HEK293 (cell line): ENCODE data around the gene ARPC5.

ENCODE experiments used
- CTCF ChIA-PET: fragments of 350-600 bp; formaldehyde crosslinking; extraction: SDS; loops from one replicate; lab custom pipeline; 2021; ENCODE audit warnings: antibody characterized with exemption; lab: Yijun Ruan, JAX
- POLR2A ChIA-PET: fragments of 300-600 bp; formaldehyde crosslinking; extraction: SDS; loops from one replicate; lab custom pipeline; 2020; ENCODE audit warnings: antibody characterized with exemption, inconsistent platforms; lab: Yijun Ruan, JAX
- H3K27ac ChIP-seq: fragments of 200-500 bp; sonication (Bioruptor generic); 2 replicates; pipeline ENCODE4 v1.5.1; 2014; ENCODE audit warnings: low read depth, low read length, control low read depth, inconsistent platforms; ENCODE audit errors: extremely low read depth
- H3K36me3 ChIP-seq, 2 experiments: fragments of 200-500 bp in 1 of 2; sonication (Bioruptor generic) in 1 of 2; 1 replicate in 1 of 2; 2 replicates in 1 of 2; pipeline ENCODE4 v1.5.1; 2014 to 2017; ENCODE audit warnings: inconsistent platforms in 2 of 2, low read length in 2 of 2; ENCODE audit not compliant: control insufficient read depth in 2 of 2, insufficient read depth in 1 of 2
- H3K4me1 ChIP-seq: fragments of 200-500 bp; sonication (Bioruptor generic); 2 replicates; pipeline ENCODE4 v1.5.1; 2014; ENCODE audit warnings: mild to moderate bottlenecking, low read length, inconsistent platforms; ENCODE audit not compliant: control insufficient read depth, insufficient read depth
- H3K4me3 ChIP-seq: 2 replicates; pipeline ENCODE4 v1.5.1; 2011; ENCODE audit warnings: low read depth, mild to moderate bottlenecking, control low read depth, low read length, moderate library complexity
- H3K9me3 ChIP-seq: fragments of 200-500 bp; sonication (Bioruptor generic); 2 replicates; pipeline ENCODE4 v1.5.1; 2014; ENCODE audit warnings: low read depth, low read length, inconsistent platforms; ENCODE audit not compliant: control insufficient read depth, insufficient read depth
- BCL11B ChIP-seq: fragments of 450-650 bp; formaldehyde crosslinking; IDR thresholded peaks from 2 replicates; pipeline ENCODE4 v1.5.1; 2016; ENCODE audit warnings: low read depth, missing biosample characterization, missing genetic modification characterization
- SALL2 ChIP-seq: fragments of 450-650 bp; formaldehyde crosslinking; IDR thresholded peaks from 2 replicates; pipeline ENCODE4 v1.5.0; 2017; ENCODE audit warnings: missing biosample characterization, mild to moderate bottlenecking, missing genetic modification characterization, borderline replicate concordance
- YY1 ChIP-seq: fragments of 450-650 bp; formaldehyde crosslinking; IDR thresholded peaks from 2 replicates; pipeline ENCODE4 v1.5.1; 2018; ENCODE audit warnings: missing biosample characterization, missing genetic modification characterization
- ZBTB48 ChIP-seq: fragments of 450-650 bp; formaldehyde crosslinking; IDR thresholded peaks from 2 replicates; pipeline ENCODE4 v1.5.1; 2016; ENCODE audit warnings: missing biosample characterization, missing genetic modification characterization
- ZFP69B ChIP-seq: fragments of 450-650 bp; formaldehyde crosslinking; IDR thresholded peaks from 2 replicates; pipeline ENCODE4 v1.5.1; 2016; ENCODE audit warnings: missing biosample characterization, missing genetic modification characterization
- ZNF114 ChIP-seq: fragments of 450-650 bp; formaldehyde crosslinking; IDR thresholded peaks from 2 replicates; pipeline ENCODE4 v1.5.0; 2017; ENCODE audit warnings: missing biosample characterization, missing genetic modification characterization
- ZNF140 ChIP-seq: fragments of 450-650 bp; formaldehyde crosslinking; IDR thresholded peaks from 2 replicates; pipeline ENCODE4 v1.5.1; 2016; ENCODE audit warnings: missing biosample characterization, missing genetic modification characterization
- ZNF155 ChIP-seq: fragments of 450-650 bp; formaldehyde crosslinking; IDR thresholded peaks from 2 replicates; pipeline ENCODE4 v1.5.1; 2016; ENCODE audit warnings: missing biosample characterization, missing genetic modification characterization
- ZNF211 ChIP-seq: fragments of 450-650 bp; formaldehyde crosslinking; IDR thresholded peaks from 2 replicates; pipeline ENCODE4 v1.5.1; 2016; ENCODE audit warnings: low read depth, missing biosample characterization, missing genetic modification characterization
- ZSCAN30 ChIP-seq: fragments of 450-650 bp; IDR thresholded peaks from 2 replicates; pipeline ENCODE4 v1.5.1; 2018; ENCODE audit warnings: missing biosample characterization, mild to moderate bottlenecking, missing genetic modification characterization, moderate library complexity
- TF ChIP-seq, protein P1 (sequence below): fragments of 450-650 bp; formaldehyde crosslinking; IDR thresholded peaks from 2 replicates; pipeline ENCODE4 v1.5.1; 2017; ENCODE audit warnings: missing biosample characterization, missing genetic modification characterization
- TF ChIP-seq, protein P2 (sequence below): fragments of 450-650 bp; formaldehyde crosslinking; IDR thresholded peaks from 2 replicates; pipeline ENCODE4 v1.5.1; 2016; ENCODE audit warnings: missing biosample characterization, missing genetic modification characterization
- TF ChIP-seq, protein P3 (sequence below): fragments of 450-650 bp; formaldehyde crosslinking; IDR thresholded peaks from 2 replicates; pipeline ENCODE4 v1.5.1; 2016; ENCODE audit warnings: missing biosample characterization, missing genetic modification characterization
- TF ChIP-seq, protein P4 (sequence below): fragments of 450-650 bp; formaldehyde crosslinking; IDR thresholded peaks from 2 replicates; pipeline ENCODE4 v1.5.1; 2016; ENCODE audit warnings: missing biosample characterization, missing genetic modification characterization
- TF ChIP-seq, protein P5 (sequence below): fragments of 450-650 bp; formaldehyde crosslinking; IDR thresholded peaks from 2 replicates; pipeline ENCODE4 v1.5.1; 2016; ENCODE audit warnings: missing biosample characterization, missing genetic modification characterization

ARPC5 gene

DNA sequence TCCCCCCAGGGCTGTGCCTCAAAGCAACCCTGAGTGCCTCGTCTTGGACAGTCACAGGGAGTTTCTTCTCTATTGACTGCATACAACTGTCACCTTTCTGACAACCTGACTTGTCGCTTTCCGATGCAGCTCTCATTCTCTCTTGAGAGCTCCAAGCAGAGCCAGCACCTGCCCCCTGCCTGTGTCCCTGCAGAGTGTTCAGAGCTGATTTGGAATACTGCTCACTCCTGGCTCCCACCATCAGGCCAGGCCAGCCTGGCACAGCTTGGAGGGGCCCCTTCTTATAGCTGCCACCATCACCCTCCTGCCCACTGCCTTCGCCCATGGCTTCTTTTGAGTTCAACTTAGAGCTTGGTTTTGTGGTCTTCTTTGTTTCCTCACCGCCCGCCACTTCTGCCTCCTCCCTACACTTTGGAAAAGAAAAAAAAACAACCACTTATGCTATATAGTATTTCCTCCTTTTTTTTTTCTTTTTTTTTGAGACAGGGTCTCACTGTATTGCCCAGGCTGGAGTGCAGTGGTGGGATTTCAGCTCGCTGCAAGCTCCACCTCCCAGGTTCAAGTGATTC is 57.6 kb downstream of the ARPC5 start:
- Histone ChIP-seq H3K27ac (no peak overlapping the region), H3K36me3 (no peaks in the 10 kb centered on the region), H3K9me3 (no peaks in the 10 kb centered on the region), H3K4me1 (no peaks in the 10 kb centered on the region), H3K4me3 (no peak overlapping the region)
- ChIA-PET POLR2A (no interaction called here), CTCF (interaction anchor here (0.7 kb wide), 2 partner anchors 44 to 237 kb away, joined by 3 to 6 read pairs; no protein-coding TSS in a partner anchor)
- no peak for TF ChIP-seq YY1 (tag by site-specific recombination)

DNA sequence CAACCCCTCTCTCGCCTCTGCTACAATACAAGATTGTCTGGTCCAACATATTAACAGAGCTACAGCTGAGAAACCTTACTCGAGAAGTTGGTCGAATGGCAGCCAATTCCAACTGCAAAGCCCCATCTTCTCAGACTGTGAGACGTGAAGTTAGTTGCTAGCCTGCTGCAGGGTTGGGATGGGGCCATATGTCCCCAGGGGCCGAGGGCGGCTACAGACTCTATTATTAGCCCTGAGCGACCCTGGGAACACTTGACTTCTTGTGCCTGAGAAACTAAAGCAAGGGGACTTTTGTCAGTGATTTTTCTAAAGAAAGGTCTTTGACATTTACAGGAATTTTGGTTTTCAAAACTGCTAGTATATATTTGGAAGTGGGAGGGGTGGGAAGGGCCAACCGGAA is 59.0 kb downstream of the ARPC5 start:
- POLR2A ChIA-PET: no interaction called here
- H3K9me3 ChIP-seq: no peaks in the 10 kb centered on the region
- TF ChIP-seq, protein P1, sequence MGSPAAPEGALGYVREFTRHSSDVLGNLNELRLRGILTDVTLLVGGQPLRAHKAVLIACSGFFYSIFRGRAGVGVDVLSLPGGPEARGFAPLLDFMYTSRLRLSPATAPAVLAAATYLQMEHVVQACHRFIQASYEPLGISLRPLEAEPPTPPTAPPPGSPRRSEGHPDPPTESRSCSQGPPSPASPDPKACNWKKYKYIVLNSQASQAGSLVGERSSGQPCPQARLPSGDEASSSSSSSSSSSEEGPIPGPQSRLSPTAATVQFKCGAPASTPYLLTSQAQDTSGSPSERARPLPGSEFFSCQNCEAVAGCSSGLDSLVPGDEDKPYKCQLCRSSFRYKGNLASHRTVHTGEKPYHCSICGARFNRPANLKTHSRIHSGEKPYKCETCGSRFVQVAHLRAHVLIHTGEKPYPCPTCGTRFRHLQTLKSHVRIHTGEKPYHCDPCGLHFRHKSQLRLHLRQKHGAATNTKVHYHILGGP (tag by site-specific recombination): no peak
- TF ChIP-seq ZNF140: no peak
- TF ChIP-seq, protein P2, sequence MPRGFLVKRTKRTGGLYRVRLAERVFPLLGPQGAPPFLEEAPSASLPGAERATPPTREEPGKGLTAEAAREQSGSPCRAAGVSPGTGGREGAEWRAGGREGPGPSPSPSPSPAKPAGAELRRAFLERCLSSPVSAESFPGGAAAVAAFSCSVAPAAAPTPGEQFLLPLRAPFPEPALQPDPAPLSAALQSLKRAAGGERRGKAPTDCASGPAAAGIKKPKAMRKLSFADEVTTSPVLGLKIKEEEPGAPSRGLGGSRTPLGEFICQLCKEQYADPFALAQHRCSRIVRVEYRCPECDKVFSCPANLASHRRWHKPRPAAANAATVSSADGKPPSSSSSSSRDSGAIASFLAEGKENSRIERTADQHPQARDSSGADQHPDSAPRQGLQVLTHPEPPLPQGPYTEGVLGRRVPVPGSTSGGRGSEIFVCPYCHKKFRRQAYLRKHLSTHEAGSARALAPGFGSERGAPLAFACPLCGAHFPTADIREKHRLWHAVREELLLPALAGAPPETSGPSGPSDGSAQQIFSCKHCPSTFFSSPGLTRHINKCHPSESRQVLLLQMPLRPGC (tag by site-specific recombination): no peak
- TF ChIP-seq, protein P3, sequence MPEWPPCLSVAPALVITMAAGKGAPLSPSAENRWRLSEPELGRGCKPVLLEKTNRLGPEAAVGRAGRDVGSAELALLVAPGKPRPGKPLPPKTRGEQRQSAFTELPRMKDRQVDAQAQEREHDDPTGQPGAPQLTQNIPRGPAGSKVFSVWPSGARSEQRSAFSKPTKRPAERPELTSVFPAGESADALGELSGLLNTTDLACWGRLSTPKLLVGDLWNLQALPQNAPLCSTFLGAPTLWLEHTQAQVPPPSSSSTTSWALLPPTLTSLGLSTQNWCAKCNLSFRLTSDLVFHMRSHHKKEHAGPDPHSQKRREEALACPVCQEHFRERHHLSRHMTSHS (tag by site-specific recombination): no peak
- no peak for TF ChIP-seq ZNF155 (tag by site-specific recombination)
- TF ChIP-seq, all 188 proteins: peak for 0
- CTCF ChIA-PET: no interaction called here
- Histone ChIP-seq H3K4me3 (no peak overlapping the region), H3K36me3 (no peaks in the 10 kb centered on the region), H3K27ac (no peak overlapping the region), H3K4me1 (no peaks in the 10 kb centered on the region)

DNA sequence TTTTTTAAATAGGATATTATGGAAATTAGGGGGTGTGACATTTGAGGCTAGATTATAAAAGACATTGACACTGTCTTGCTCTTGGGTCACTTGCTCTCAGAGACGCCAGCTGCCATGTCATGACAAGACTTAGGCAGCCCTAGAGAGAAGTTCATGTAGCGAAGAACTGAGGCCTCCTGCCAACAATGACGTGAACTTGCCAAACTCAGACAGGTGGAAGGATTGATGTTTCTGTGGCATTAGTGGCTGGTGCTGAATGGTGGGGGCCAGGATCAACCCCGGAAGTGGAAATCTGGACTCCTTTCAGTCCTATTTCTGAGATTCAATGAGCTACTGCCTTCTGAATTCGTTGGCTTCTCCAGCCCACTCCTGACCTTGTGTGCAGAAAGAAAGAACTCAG is 60.0 kb downstream of the ARPC5 start:
- ChIA-PET POLR2A (no interaction called here), CTCF (no interaction called here)
- no peaks in the 10 kb centered on the region for H3K4me1 ChIP-seq
- H3K36me3 ChIP-seq: no peaks in the 10 kb centered on the region
- no peak overlapping the region for H3K4me3 ChIP-seq
- TF ChIP-seq ZBTB48 (no peak), BCL11B (no peak), ZSCAN30 (tag by site-specific recombination) (no peak), ZNF114 (tag by site-specific recombination) (no peak), ZNF211 (tag by site-specific recombination) (no peak), SALL2 (tag by site-specific recombination) (no peak), ZFP69B (tag by site-specific recombination) (no peak)
- TF ChIP-seq, protein P4, sequence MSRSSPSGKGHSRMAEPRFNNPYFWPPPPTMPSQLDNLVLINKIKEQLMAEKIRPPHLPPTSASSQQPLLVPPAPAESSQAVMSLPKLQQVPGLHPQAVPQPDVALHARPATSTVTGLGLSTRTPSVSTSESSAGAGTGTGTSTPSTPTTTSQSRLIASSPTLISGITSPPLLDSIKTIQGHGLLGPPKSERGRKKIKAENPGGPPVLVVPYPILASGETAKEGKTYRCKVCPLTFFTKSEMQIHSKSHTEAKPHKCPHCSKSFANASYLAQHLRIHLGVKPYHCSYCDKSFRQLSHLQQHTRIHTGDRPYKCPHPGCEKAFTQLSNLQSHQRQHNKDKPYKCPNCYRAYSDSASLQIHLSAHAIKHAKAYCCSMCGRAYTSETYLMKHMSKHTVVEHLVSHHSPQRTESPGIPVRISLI (tag by site-specific recombination): no peak
- TF ChIP-seq, protein P5, sequence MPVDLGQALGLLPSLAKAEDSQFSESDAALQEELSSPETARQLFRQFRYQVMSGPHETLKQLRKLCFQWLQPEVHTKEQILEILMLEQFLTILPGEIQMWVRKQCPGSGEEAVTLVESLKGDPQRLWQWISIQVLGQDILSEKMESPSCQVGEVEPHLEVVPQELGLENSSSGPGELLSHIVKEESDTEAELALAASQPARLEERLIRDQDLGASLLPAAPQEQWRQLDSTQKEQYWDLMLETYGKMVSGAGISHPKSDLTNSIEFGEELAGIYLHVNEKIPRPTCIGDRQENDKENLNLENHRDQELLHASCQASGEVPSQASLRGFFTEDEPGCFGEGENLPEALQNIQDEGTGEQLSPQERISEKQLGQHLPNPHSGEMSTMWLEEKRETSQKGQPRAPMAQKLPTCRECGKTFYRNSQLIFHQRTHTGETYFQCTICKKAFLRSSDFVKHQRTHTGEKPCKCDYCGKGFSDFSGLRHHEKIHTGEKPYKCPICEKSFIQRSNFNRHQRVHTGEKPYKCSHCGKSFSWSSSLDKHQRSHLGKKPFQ (tag by site-specific recombination): no peak
- H3K9me3 ChIP-seq: no peaks in the 10 kb centered on the region
- H3K27ac ChIP-seq: no peak overlapping the region
